DMS79 (cell line): Measurements from ENCODE around the gene LTBR.

Source experiments
- DNase-seq: peaks from one replicate; lab custom pipeline; 2025; lab: John Stamatoyannopoulos, UW

The LTBR gene

DNA sequence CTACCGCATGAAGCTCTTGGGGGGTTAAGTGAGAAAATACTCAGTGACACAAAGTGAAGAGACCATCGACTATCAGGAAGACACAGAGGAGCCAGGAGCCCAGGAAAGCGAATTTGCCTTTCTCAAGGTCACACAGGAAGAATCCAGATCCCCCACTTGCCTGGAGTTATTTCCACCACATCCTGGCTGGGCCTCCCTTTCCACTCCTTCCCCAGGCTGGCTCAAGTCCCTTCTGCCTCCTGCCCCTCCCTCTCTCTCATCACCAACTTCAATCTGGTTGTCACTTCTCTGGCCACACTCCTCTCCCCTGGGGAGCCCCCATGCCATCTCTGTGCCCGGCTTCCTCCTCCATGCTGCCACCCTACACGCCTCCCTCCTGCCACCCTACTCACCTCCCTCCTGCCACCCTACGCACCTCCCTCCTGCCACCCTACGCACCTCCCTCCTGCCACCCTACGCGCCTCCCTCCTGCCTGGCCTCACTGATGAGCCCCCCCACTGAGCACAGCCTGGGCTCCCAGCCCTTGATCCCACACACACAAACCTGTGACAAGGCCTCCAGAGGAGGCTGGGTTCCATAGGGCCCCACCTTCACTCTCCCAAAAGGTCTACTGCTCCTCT is 14.9 kb upstream of the LTBR start:
- DNase-seq: no peak

DNA sequence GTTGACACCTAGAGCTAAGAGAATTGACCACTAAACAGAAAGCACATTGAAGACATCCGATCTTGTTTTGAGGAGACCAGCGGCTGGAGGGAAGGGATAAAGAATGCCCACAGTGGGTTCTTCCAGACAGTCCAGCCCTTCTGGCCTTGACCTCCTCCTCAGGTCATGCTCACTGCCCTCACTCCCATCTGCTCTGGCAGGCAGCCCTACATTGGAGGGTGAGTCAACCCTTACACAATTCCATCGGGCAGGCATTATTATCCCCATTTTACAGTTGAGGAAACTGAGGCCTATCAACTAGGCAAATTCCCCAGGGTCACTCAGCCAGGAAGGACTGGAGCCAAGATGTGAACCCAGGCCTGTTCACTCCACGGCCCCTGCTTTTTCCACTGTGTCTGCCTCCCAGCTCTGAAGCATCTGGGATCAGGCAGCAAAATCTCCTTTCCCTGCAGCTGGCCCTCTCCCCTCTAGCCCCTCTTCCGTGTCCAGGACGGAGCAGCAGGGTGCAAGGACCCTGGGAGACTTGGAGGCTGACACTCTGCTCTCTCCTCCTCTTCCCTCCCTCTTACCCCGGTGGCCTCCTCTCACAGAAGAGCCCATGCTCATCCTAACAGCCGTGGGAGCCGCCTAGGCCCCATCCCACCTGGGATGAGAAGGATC is 13.9 kb upstream of the LTBR start:
- no peak for DNase-seq

- no peak for DNase-seq
Observed at GRCh38 chr12:6370576-6370935, 13.4 kb upstream of the LTBR start.

DNA sequence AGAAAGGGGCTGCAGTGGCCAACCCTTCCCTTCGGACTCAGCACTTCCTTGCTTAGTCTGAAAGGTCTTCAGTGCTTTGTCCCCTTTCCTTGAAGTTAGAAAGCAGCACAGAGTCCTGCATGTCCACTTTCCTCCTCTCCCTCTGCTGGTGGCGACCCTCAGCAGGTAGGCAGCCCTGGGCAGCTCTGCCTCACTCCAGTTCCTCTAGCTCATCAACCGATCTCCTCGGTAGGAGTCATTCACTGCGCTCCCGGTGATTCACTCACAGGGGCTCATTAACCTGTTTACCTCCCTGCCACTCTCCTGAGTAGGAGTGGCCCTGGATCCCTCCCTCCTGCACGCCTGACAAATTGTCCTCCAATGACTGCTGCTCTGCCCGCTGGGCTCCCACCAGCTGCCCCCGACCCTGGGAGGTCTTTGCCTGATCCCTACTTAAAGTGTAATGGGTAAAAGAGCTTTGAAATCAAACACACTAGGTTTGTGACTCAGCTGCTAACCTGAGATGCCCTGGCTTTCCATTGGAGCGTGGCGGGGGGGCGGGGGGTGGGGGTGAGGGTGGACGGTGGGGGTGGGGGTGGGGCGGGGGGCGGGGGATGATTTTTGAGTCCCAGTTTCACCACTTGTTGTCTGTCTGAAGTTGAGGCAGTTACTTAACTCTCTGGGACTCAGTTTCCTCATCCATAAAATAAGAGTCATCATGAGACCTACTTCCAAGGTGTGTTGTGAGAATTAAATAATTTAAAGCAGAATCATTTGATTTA is 12.8 kb upstream of the LTBR start:
- DNase-seq: peak; percentile 91

DNA sequence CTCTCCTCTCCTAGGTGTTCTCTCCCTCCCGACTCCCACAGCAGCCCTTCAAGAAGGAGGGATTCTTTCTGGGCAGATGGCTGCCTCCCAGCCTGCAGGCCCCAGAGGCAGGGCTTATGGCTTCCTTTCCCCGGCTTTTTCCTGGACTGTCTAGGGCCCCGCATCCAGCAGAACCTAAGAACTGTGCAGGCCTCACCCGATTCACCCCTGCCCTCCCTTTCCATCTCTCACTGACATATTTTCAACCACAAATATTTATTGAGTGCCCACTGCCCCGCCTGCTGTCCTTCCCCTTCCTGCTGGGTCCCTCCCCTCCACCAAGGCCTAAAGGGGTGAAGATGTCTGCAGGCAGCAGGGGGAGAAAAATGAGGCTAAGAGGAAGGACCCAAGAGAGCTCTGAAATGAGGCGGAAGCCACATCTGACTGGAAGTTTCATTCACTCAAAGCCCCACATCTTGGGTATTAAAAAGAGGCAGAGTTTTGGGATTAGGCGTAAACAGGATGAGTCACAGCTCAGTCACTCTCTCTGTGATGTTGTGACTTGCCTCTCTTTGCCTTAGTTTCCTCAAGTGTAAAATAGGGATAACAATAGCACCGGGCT is 11.5 kb upstream of the LTBR start:
- peak; percentile 86 for DNase-seq

- peak; percentile 92 for DNase-seq
Observed at GRCh38 chr12:6373022-6373787, 10.8 kb upstream of the LTBR start.

GRCh38 chr12:6374028-6374785 is 9.8 kb upstream of the LTBR start:
- no peak for DNase-seq

GRCh38 chr12:6374786-6375160 is 9.2 kb upstream of the LTBR start:
- DNase-seq: no peak

- peak; percentile 66 for DNase-seq
Observed at GRCh38 chr12:6375269-6376078, 8.5 kb upstream of the LTBR start, which contains the start of gene SCNN1A. TSS of gene SCNN1A (minus strand) at chr12:6375563. CDS start at chr12:6374783, 780 bp downstream.

- no peak for DNase-seq
Observed at GRCh38 chr12:6376079-6376869, 7.7 kb upstream of the LTBR start.

DNA sequence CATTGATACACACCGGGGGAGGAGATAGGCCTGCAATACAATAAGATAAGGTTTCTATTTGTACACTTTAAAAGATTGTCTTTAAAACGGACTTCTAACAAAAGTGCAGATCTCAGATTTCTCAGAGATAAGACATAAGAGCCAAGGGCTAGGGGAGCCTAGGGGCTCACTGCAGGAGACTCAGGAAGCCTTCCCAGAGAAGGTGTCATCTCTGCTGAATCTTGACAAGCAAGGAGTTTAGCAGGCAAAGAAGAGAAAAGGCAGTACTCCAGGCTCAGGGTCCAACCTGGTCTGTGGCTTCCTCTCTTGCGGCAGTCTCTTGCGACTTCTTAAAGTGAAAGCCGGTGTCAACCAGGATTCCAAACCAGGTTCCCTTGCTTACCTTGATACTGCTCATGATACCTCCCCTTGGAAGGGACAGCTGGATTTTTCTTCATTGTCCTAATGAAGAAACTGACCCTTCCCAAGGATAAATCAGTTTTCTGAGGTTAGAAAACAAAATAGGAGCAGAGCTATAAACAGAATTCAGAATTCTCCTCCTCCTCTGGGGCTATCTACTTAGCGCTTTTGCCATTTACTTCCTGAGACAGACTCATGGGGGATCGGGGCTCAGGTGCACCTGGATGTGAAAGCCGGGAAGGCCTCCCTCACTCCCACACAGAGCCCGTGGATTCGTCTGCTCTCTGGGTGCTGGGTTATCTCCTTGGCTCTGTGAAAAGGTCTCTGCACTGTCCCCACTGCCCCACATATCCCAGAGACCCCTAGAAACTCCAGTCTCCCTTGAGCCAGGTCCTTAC is 6.9 kb upstream of the LTBR start:
- DNase-seq: no peak

DNA sequence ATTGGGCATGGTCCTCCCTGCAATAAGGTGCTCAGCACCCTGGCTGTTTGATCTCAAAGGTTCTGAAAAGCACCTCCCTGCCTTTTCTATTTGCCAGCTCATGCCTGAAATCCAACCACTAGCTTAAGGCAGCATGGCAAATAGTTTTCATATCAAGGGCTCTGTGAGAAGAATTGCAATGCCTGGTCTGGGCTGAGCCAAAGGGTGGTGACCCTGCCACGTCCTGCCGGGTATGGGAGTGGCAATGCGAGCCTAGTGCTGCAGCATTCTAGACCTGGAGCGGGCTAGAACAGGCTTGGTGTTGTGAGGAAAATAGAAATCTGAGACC is 6.3 kb upstream of the LTBR start:
- no peak for DNase-seq

DNA sequence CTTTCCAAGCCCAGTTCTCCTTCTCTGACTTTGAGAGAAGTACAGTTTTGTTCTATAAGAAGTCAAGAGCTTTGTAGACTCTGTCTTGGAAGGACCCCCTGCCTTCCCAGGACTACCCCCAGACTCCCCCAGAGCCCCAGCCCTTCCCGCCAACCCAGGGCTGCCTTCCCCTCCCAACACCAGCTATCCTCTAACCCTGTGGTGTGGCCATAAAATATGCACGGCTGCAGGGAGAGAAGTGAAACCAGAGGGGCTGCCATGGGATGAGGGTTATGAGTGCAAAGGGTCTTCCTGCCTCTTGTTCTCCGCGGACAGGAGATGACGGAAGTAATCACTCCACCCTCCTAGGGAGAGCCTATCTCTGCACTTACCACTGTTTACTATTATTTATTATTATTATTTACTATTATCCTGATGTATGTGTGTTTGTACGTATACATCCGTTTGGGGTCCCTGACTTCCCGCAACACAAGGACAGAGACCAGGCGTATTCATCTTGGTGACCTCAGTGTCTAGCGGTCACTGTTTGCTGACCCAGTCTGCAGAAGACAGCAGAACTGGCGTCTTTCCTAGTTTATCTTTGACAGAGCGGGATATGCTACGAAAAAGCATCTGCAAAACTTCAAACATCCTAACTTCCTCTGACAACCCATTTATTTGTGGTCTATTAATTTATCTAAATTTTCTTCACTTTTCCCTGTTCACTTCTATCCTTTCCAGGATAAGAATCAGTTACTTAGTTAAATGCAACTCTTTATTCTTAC is 5.1 kb upstream of the LTBR start:
- DNase-seq: no peak

DNA sequence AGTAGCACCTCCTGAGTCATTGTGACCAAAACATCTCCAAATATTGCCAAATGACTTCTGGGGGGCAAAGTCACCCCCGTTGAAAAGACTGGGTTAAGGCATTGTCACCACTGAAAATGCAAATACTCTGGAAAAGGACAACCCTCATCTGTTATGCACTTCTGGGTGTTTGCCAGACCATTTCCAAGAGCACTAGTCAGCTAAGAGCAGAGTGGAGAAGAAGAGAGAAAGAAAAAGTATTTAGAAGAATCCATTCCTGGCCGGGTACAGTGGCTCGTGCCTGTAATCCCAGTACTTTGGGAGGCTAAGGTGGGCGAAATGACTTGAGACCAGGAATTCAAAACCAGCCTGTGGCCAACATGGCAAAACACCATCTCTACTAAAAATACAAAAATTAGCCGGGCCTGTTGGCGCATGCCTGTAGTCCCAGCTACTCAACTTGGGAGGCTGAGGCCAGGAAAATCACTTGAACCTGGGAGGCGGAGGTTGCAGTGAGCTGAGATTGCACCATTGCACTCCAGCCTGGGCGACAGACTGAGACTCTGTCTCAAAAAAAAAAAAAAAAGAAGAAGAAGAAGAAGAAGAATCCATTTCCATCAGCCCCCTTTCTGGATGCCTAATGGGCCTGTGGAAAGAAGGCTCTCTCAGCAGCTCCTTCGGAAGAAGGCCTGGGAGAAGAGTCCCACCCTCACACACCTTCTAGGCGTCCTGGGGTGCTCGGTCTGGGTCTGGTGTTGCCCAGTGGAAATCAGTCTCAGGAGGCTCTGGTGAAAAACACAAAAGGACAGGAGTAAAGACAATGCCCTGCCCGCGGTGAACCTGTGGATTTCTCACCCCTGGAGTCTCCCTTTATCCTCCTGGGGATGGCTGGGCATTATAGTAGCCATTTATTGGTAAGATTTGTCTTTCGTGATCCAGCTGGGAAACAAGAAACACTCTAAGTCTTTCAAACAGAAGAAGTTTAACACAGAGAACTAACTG is 3.5 kb upstream of the LTBR start:
- DNase-seq: no peak

- no peak for DNase-seq
Observed at GRCh38 chr12:6382371-6382770, 1.6 kb upstream of the LTBR start.

DNA sequence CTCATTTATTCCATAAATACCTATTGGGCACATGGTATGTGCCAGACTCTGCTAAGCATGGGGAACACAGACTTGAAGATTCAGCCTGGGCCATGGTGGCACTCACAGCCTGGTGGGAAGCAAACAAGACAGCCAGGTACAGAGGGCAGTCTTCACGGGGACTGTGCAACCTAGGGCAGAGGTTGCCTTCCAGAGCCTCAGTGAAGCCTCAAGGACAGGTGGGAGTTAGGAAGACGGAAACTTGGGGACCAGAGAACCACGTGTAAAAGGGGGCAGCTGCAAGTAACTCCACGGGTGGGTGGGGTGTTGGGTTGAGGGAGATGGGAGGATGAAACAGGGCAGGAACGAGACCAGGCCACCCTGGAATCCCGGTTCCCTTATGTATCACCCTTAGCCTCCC is 980 bp upstream of the LTBR start:
- DNase-seq: no peak
